Lower lobe of right lung (tissue), 2 donors: ENCODE data around the gene GMPR2. TPM values are rescaled to one million over a fixed set of nuclear protein-coding genes. Genes with fewer than 3 reads are reported as not detected.

Experiments
- ATAC-seq, 2 donors: fragments of 200-7000 bp; cut with Tn5 transposase; one replicate each; pipeline ENCODE4 v1.9.1; 2020 to 2022; ENCODE audit warnings: mild to moderate bottlenecking in 2 of 2, moderate library complexity in 2 of 2
- DNase-seq: peaks from one replicate; pipeline ENCODE4 v3.0.0-alpha.2; 2020
- H3K27ac ChIP-seq: fragments of 200-600 bp; one replicate; pipeline ENCODE4 v1.8.0; 2022
- H3K27me3 ChIP-seq: fragments of 200-600 bp; one replicate; pipeline ENCODE4 v1.8.0; 2022; ENCODE audit warnings: low read depth
- H3K36me3 ChIP-seq: fragments of 200-600 bp; one replicate; pipeline ENCODE4 v1.8.0; 2022; ENCODE audit warnings: mild to moderate bottlenecking
- H3K4me1 ChIP-seq: fragments of 200-600 bp; one replicate; pipeline ENCODE4 v1.8.0; 2022
- H3K4me3 ChIP-seq: fragments of 200-600 bp; one replicate; pipeline ENCODE4 v1.8.0; 2022; ENCODE audit warnings: mild to moderate bottlenecking
- H3K9me3 ChIP-seq: fragments of 200-600 bp; one replicate; pipeline ENCODE4 v1.8.0; 2022
- CTCF ChIP-seq: fragments of 200-600 bp; IDR thresholded peaks from one replicate; pipeline ENCODE4 v1.8.0; 2022; ENCODE audit warnings: antibody characterized with exemption, mild to moderate bottlenecking
- intact Hi-C: fragments of 100-400 bp; cut with DNase I; formaldehyde crosslinking; loops from one replicate; pipeline ENCODE4 v1.11.0; 2022
- total RNA-seq: library from RNA; stranded (reverse); fragmentation: NEBNext Ultra II Directional; extraction: Animal tissue kit (Norgen Biotek cat#: 25700); gene quantifications from one replicate; pipeline ENCODE4 v1.2.1, GENCODE V29; 2021
- donor health status: DM: no; HTN: yes; CAD: no; lungs with severe emphysema.

The GMPR2 gene
- total RNA-seq, 1 donor from 2014 or later: 72.3 TPM

GRCh38 chr14:24258119-24258518 is 25.4 kb downstream of the GMPR2 start:
- no peaks in the 10 kb centered on the region for H3K9me3 ChIP-seq
- no peaks in the 10 kb centered on the region for H3K27me3 ChIP-seq
- H3K36me3 ChIP-seq: peaks cover 13% of the 10 kb centered on the region
- H3K27ac ChIP-seq: peak overlapping the region; percentile 58
- ATAC-seq (no peak), DNase-seq (peak; percentile 38)
- no peak overlapping the region for H3K4me3 ChIP-seq
- intact Hi-C loops: no loop called here
- H3K4me1 ChIP-seq: peaks cover 12% of the 10 kb centered on the region
- TF ChIP-seq CTCF: no peak

- DNase-seq (no peak), ATAC-seq (peak in 1 of 2 donors; percentile 1)
- no peaks in the 10 kb centered on the region for H3K9me3 ChIP-seq
- intact Hi-C loops: no loop called here
- H3K27ac ChIP-seq: peak overlapping the region; percentile 58
- no peaks in the 10 kb centered on the region for H3K27me3 ChIP-seq
- no peak for TF ChIP-seq CTCF
- peaks cover 17% of the 10 kb centered on the region for H3K36me3 ChIP-seq
- no peak overlapping the region for H3K4me3 ChIP-seq
- peaks cover 12% of the 10 kb centered on the region for H3K4me1 ChIP-seq
Measured at GRCh38 chr14:24258548-24259265, 26.0 kb downstream of the GMPR2 start.

- Histone ChIP-seq H3K4me3 (no peak overlapping the region), H3K27me3 (no peaks in the 10 kb centered on the region), H3K4me1 (peaks cover 12% of the 10 kb centered on the region), H3K9me3 (no peaks in the 10 kb centered on the region), H3K27ac (peak overlapping the region; percentile 58), H3K36me3 (peaks cover 22% of the 10 kb centered on the region)
- no peak for TF ChIP-seq CTCF
- DNase-seq (peak; percentile 80), ATAC-seq (peak; percentile 77 to 79)
- intact Hi-C loops: no loop called here
Measured at GRCh38 chr14:24259282-24260025, 26.7 kb downstream of the GMPR2 start.

- DNase-seq: peak; percentile 31
- Histone ChIP-seq H3K4me1 (peaks cover 12% of the 10 kb centered on the region), H3K27me3 (no peaks in the 10 kb centered on the region), H3K27ac (no peak overlapping the region), H3K36me3 (peaks cover 18% of the 10 kb centered on the region), H3K9me3 (no peaks in the 10 kb centered on the region), H3K4me3 (no peak overlapping the region)
- intact Hi-C loops: no loop called here
- peak; percentile 22 to 51 for ATAC-seq
- no peak for TF ChIP-seq CTCF
Measured at GRCh38 chr14:24260026-24260779, 27.5 kb downstream of the GMPR2 start.

- TF ChIP-seq CTCF: no peak
- no peak for ATAC-seq
- intact Hi-C loops: no loop called here
- DNase-seq: no peak
- H3K27ac ChIP-seq: no peak overlapping the region
- no peaks in the 10 kb centered on the region for H3K27me3 ChIP-seq
- no peak overlapping the region for H3K4me3 ChIP-seq
- H3K9me3 ChIP-seq: no peaks in the 10 kb centered on the region
- H3K4me1 ChIP-seq: peaks cover 12% of the 10 kb centered on the region
- peaks cover 19% of the 10 kb centered on the region for H3K36me3 ChIP-seq
Measured at GRCh38 chr14:24260780-24261157, 28.0 kb downstream of the GMPR2 start.
